ENCODE results near the gene OCIAD1.

OCIAD1 gene

DNA sequence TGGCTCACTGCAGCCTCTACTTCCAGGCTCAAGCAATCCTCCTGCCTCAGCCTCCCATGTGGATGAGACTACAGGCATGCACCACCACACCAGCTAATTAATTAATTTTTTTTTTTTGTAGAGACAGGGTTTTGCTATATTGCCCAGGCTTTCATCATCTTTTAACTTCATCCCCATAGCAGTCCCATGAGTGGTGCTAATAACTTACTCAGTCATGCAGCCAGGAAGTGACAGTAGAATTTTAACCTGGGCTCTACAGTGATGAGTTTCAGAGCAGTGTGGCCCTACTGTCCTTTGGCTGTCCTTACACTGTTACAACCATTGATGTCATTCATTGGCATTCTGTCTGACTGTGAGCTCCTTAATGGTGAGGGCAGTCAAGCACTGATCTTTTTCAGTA, 79.6 kb downstream of the OCIAD1 start:
- no peak overlapping the region for H3K4me3 ChIP-seq (ENCODE audit: low read depth in 1 of 5, low read length in 5 of 5)

More for the DNA sequence above, 79.6 kb downstream of the OCIAD1 start:
- H3K9ac ChIP-seq (ENCODE audit: low read length in 5 of 5) = no peak overlapping the region
- peaks cover 0 to 5% (median 0%) of the 10 kb centered on the region in 5 donors for H3K27me3 ChIP-seq (ENCODE audit: control insufficient read depth in 5 of 5, insufficient read depth in 4 of 5, low read length in 5 of 5)
- H3K36me3 ChIP-seq (ENCODE audit: control insufficient read depth in 5 of 5, insufficient read depth in 5 of 5, low read length in 5 of 5) = no peaks in the 10 kb centered on the region
- H3K9me3 ChIP-seq (ENCODE audit: control insufficient read depth in 5 of 5, low read length in 5 of 5) = no peaks in the 10 kb centered on the region
- peaks cover 0 to 15% (median 14%) of the 10 kb centered on the region in 5 donors for H3K4me1 ChIP-seq (ENCODE audit: control insufficient read depth in 5 of 5, insufficient read depth in 5 of 5, low read length in 5 of 5)
- no peak overlapping the region for H3K27ac ChIP-seq (ENCODE audit: low read depth, low read length)
